Stimulated activated CD4-positive, alpha-beta T cell treated with anti-CD3 and anti-CD28 coated beads, Interleukin-4, amount 100 ng/mL, for 4 hours (primary cell): Measurements from ENCODE around the gene GALNT13.

Source experiments
- DNase-seq, 2 experiments: peaks; one replicate each; pipeline ENCODE4 v3.0.0-alpha.2; 2020

Gene GALNT13

GRCh38 chr2:153946036-153946435 lies 74.3 kb downstream of the GALNT13 start:
- no peak for DNase-seq

GRCh38 chr2:153953761-153954160 lies 82.0 kb downstream of the GALNT13 start:
- DNase-seq, result no peak

DNA sequence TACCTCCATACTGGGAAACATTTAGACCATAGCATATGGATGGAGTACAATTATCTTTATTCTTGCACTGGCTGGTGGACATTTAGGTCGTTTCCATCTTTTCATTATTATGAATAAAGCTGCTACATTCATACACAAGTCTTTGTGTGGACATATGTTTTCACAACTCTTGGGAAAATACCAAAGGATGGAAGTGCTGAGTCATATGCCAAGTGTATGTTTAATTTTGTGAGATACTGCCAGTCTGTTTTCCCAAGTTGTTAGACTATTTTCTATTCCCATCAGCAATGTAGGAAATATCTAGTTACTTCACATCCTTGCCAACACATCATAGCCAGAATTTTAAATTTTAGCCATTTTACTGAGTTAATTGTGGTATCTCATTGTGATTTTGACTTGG lies 91.5 kb downstream of the GALNT13 start:
- no peak for DNase-seq

DNA sequence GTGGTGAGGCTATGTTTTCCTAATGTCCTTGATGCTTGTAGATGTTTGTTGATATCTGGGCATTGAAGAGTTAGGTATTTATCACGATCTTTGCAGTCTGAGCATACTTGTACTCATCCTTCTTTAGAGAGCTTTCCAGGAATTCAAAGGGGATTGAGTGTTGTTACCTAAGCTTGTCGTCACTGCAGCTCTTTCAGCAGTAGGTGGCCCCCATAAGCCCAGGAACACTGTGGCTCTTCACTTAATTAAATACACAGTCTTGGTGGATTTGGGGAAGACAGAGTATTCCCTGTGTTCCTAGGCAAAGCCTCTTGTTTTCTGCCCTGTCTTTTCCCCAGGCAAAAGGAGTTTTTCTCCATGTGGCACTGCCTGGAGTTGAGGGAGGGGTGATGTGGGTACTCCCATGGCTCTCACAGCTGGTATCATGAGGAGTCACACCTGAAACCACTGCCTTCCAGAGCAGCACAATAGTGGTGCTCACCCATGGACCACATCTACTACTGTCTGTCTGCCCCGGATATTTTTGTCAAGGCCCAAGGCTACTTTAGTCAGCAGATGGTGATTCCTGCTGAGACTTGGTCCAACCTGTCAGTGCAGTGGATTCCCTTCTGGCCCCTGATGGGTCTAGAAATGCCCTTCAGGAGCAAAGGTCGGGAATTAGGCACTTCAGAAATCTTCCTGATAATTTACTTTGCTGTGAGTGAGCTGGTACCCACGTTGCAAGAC lies 95.7 kb downstream of the GALNT13 start:
- DNase-seq, result no peak

- DNase-seq, result no peak
These were observed 99.5 kb downstream of the GALNT13 start for GRCh38 chr2:153971250-153971649.

DNA sequence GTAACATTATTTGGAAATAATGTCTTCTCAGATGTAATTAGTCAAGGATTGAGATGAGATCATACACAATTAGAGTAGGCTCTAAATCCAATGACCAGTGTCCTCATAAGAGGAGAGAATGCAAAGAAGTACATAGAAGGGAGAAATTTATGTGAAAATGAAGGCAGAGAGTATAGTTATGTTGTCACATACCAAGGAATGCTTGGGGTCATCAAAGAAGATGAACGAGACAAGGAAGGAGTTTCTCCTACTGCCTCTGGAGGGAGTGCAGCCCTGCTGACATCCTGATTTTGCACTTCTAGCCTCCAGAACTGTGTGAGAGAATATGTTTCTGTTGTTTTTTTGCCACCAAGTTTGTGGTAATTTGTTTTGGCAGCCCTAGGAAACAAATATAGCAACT lies 100.1 kb downstream of the GALNT13 start:
- no peak for DNase-seq

DNA sequence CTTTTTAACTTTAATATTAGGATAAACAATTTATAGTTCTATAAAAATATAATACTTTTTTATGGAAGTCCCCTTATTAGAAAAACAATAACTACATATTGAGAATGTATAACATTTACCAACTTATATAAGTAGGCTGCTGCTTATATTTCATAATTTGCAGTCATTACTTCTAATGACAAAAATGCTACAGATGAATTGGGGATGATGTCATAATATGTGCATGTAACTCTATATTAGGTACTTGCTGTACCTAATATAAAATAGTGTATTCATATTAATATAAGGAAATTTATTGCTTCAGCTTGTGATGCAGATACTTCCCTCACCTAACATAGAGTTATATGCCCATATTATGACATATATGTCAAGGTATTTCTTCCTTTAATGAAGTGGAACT lies 100.7 kb downstream of the GALNT13 start:
- DNase-seq, result no peak

DNA sequence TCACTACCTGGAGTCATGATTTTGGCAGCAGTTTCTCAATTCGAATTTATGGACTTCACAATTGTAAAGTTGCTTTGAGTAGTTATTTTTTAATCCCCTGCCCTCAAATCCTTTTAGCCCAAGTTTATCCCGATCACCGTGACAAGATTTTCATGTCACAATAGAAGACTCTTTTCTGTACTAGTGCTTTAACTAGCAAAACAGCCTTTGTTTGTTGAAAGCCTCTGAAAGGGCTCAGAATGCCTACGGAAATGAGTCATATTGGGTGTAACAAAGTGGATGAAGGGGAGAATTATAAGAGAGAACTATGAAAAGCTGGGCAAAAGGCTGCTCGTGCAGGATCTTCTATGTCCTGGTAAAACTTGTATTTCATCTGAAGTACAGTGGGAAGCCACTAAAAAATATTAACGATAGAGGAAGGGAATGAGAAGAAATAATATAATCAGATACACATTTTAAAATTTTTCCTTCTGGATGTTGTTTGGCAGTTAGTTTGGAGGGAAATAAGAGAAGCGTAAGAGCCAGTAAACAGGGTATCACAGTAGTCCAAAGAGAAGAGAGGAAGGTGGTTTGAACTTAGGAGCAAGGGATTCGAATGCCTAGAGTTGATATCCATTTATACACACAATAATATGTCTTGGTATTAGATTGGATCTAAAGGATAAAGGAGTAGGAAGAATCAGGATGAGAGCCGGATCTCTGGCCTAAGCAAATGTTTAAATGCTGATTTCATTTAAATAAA lies 114.9 kb downstream of the GALNT13 start:
- no peak for DNase-seq

DNA sequence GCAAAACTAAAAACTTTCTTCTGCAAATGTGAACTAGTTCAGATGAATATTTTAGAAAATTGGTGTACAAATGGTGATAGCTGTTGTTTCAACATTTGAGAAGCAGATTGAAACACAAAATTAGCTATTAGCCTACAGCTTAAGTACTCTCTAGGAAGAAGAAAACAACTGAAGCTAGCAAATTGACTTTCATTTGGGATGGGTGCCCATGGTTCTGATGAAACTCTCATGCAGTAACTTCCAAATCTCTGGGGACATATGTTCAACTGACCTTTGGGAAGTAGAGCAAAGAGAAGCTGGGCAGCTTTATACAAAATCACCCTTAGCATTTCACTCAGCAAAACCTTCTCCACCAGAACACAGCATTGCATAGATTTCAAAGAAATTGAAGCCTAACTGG lies 119.0 kb downstream of the GALNT13 start:
- DNase-seq, result no peak

DNA sequence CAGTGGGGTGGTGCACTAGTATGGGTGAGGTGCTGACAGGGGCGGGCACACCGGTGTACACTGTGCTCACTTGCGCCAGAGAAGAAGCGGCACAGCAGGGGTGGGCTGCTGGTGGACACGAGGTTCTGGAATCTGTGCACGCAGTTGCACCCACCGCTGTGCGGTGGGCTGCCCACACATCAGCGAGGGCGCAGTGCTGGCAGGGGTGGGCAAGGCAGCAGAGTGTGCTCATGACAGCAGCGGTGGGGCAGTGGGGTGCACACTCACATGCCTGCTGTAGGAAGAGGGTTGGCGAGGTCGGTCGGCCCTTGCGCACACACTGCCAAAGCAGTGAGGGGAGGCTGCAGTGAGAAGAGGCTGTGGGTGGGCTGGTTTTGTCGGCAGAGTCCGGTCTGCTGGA lies 141.8 kb downstream of the GALNT13 start:
- DNase-seq, result no peak

- no peak for DNase-seq
These were observed 143.5 kb downstream of the GALNT13 start for GRCh38 chr2:154015233-154015632.

GRCh38 chr2:154029504-154029903 lies 157.8 kb downstream of the GALNT13 start:
- no peak for DNase-seq

DNA sequence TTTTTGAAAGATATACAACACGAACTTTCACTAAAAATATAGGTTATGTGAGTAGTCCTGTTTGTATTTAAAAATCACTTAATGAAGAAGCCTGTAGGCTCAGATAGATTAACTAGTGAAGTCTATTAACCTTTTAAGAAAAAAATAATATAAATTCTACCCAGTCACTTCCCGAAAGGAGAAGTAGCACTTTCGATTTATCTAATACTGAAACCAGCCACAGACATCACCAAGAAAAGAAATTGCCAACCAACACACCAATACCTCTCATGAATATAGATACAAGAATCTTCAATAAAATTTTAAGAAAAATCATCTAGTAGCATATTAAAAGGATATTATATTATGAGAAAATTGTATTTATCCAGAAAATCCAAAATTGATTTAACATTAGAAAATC lies 160.5 kb downstream of the GALNT13 start:
- DNase-seq, result no peak

- no peak for DNase-seq
These were observed 174.8 kb downstream of the GALNT13 start for GRCh38 chr2:154046493-154046892.

DNA sequence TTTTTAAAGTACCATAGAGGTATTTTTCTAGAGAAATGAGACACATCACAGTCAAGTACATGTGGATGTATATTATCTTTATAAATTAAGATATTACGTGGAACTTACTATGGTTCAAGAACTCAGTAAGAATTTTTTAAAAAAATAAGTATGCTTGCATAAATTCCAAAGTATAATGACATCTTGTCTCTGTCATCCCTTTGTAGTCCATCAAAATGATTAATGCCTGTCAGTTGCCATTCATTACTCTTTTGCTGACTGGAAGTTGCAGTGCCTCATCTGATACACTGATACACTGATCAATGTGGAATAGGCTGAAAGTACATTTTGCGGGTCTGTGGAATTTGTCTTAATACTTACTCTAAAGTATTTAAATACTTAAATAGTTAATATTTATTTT lies 177.2 kb downstream of the GALNT13 start:
- no peak for DNase-seq

GRCh38 chr2:154049561-154049960 lies 177.8 kb downstream of the GALNT13 start:
- no peak for DNase-seq

GRCh38 chr2:154067124-154067523 lies 195.4 kb downstream of the GALNT13 start:
- no peak for DNase-seq

DNA sequence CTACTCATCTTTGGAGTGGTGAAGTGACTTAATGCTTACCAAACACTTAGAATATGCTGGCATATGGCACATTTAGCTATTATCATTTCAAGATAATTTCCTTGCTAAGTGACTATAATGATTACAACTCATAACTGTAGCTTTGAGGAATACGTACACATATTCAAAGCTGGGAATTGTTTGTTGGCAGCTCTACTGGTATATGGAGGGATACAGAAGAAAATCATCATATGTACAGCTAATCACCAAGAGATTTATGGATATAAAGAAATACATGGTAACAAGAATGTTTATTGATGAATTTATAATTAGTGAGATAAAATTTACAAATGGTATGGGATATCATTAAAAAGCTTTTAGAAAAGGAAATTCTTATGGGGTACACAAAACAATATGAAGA lies 207.2 kb downstream of the GALNT13 start:
- DNase-seq, result no peak

- DNase-seq, result no peak
These were observed 220.8 kb downstream of the GALNT13 start for GRCh38 chr2:154092571-154092970.

GRCh38 chr2:154093856-154094255 lies 222.1 kb downstream of the GALNT13 start:
- DNase-seq, result no peak

GRCh38 chr2:154097833-154098398 lies 226.2 kb downstream of the GALNT13 start:
- no peak for DNase-seq

GRCh38 chr2:154120706-154121105 lies 249.0 kb downstream of the GALNT13 start:
- DNase-seq, result no peak

DNA sequence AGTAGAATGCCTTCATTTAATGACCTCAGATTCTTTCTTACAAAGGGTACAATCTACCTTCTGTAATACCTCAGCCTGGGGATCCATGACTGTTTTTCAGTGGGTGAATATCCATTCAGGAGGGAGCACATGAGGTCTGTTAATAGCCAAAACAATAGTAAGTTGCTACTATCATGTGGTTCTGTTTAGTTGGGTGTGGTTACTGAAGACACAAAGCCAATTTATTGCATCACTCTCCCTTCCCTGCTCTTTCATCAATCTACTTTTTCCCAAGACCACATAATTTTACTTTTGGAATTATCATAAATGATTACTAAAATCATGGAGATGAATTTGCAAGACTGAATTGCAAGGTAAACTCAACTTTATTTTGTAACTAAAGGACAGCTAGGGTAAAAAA lies 254.2 kb downstream of the GALNT13 start:
- DNase-seq, result no peak

GRCh38 chr2:154130821-154131220 lies 259.1 kb downstream of the GALNT13 start:
- no peak for DNase-seq
